AG09319 (cell line): ENCODE data around the gene GPR132.
"Not testable (repeated sequence)": the region's sequence is repeated elsewhere in the genome, so short reads cannot be mapped to it uniquely, and the experiment has no call there.

Experiments used
- DNase-seq: peaks from one replicate; pipeline ENCODE4 v3.0.0-alpha.2; 2010; ENCODE audit warnings: low read depth; ENCODE audit errors: extremely low read depth
- CTCF ChIP-seq: IDR thresholded peaks from 2 replicates; pipeline ENCODE4 v1.5.1; 2011; ENCODE audit warnings: low read depth, mild to moderate bottlenecking, inconsistent platforms, low read length, moderate library complexity

GPR132 gene

GRCh38 chr14:105068818-105069217 lies 3.6 kb upstream of the GPR132 start:
- TF ChIP-seq CTCF = no peak

GRCh38 chr14:105067969-105068301 lies 2.7 kb upstream of the GPR132 start:
- TF ChIP-seq CTCF = no peak
- DNase-seq = no peak

More at GRCh38 chr14:105068818-105069217, 3.6 kb upstream of the GPR132 start:
- DNase-seq = no peak

- no peak for DNase-seq
Measured at GRCh38 chr14:105067140-105067968, 2.1 kb upstream of the GPR132 start.

GRCh38 chr14:105066240-105067071 lies 1.2 kb upstream of the GPR132 start:
- DNase-seq = no peak
- TF ChIP-seq CTCF = no peak

More at GRCh38 chr14:105067140-105067968, 2.1 kb upstream of the GPR132 start:
- TF ChIP-seq CTCF = no peak

GRCh38 chr14:105064721-105065143 lies 498 bp downstream of the GPR132 start:
- DNase-seq = no peak
- TF ChIP-seq CTCF = no peak

GRCh38 chr14:105064001-105064400 lies 1.2 kb downstream of the GPR132 start:
- no peak for DNase-seq
- no peak for TF ChIP-seq CTCF

- not testable (repeated sequence) for DNase-seq
Measured at GRCh38 chr14:105063506-105063905, 1.7 kb downstream of the GPR132 start.
